ENCODE measurements around the gene ATP9A. TPM values are rescaled to one million over a fixed set of nuclear protein-coding genes. Genes with fewer than 3 reads are reported as not detected.

The ATP9A gene
- polyA plus RNA-seq, 1 donor from 2014 or later, result 56.1 TPM

DNA sequence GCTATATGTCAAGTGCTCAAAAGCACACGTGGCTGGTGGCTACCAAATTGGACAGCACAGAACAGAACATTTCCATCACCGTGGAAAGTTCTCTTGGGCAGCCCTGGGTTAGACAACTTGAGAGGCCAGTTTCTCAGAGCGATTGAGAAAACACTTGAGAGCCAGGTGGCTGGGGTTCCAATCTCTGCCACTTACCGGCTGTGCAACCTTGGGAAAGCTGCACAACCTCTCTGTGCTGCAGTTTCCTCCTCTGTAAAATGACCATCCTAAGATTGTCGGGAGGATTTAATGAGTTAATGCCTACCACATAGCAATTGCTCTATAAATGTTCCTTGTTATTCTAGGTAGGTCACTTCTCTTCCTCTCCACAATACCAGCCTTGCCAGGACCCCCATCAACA lies 200.6 kb downstream of the ATP9A start:
- H4K20me1 ChIP-seq (ENCODE audit: insufficient read depth), result no peaks in the 10 kb centered on the region
- H3K27ac ChIP-seq (ENCODE audit: low read length), result no peak overlapping the region
- H3K4me3 ChIP-seq (ENCODE audit: low read length), result no peak overlapping the region
- H3F3A ChIP-seq (ENCODE audit: insufficient read depth, low read length, poor library complexity, severe bottlenecking), result no peaks in the 10 kb centered on the region
- no peaks in the 10 kb centered on the region for H3K36me3 ChIP-seq (ENCODE audit: insufficient read depth, low read length)
- H3K9me3 ChIP-seq (ENCODE audit: low read length), result no peaks in the 10 kb centered on the region
- H3K4me2 ChIP-seq (ENCODE audit: low read length), result no peak overlapping the region
- peaks cover 13% of the 10 kb centered on the region for H3K27me3 ChIP-seq (ENCODE audit: insufficient read depth, low read depth, low read length)
- H3K9me2 ChIP-seq (ENCODE audit: insufficient read depth, low read length), result no peaks in the 10 kb centered on the region
- no peak overlapping the region for H2AFZ ChIP-seq (ENCODE audit: low read depth, low read length)
- no peaks in the 10 kb centered on the region for H3K79me2 ChIP-seq (replicated peaks; ENCODE audit: insufficient read depth, low read length)
- no peak overlapping the region for H3K9ac ChIP-seq (ENCODE audit: low read length)
- TF ChIP-seq, protein P1, sequence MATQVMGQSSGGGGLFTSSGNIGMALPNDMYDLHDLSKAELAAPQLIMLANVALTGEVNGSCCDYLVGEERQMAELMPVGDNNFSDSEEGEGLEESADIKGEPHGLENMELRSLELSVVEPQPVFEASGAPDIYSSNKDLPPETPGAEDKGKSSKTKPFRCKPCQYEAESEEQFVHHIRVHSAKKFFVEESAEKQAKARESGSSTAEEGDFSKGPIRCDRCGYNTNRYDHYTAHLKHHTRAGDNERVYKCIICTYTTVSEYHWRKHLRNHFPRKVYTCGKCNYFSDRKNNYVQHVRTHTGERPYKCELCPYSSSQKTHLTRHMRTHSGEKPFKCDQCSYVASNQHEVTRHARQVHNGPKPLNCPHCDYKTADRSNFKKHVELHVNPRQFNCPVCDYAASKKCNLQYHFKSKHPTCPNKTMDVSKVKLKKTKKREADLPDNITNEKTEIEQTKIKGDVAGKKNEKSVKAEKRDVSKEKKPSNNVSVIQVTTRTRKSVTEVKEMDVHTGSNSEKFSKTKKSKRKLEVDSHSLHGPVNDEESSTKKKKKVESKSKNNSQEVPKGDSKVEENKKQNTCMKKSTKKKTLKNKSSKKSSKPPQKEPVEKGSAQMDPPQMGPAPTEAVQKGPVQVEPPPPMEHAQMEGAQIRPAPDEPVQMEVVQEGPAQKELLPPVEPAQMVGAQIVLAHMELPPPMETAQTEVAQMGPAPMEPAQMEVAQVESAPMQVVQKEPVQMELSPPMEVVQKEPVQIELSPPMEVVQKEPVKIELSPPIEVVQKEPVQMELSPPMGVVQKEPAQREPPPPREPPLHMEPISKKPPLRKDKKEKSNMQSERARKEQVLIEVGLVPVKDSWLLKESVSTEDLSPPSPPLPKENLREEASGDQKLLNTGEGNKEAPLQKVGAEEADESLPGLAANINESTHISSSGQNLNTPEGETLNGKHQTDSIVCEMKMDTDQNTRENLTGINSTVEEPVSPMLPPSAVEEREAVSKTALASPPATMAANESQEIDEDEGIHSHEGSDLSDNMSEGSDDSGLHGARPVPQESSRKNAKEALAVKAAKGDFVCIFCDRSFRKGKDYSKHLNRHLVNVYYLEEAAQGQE (IDR thresholded peaks at IDR 0.05; ENCODE audit: borderline replicate concordance), result no peak
- TF ChIP-seq SMC3 (conservative IDR thresholded peaks at IDR 0.05; ENCODE audit: poor library complexity) (no peak), EP300 (conservative IDR thresholded peaks at IDR 0.05; ENCODE audit: poor library complexity, severe bottlenecking) (no peak), TAF1 (IDR thresholded peaks at IDR 0.05; ENCODE audit: low read depth) (no peak), MXI1 (conservative IDR thresholded peaks at IDR 0.05; ENCODE audit: poor library complexity, severe bottlenecking) (no peak), POLR2AphosphoS5 (IDR thresholded peaks at IDR 0.05) (no peak), RAD21 (conservative IDR thresholded peaks at IDR 0.05) (no peak), EZH2 (IDR thresholded peaks at IDR 0.05; ENCODE audit: borderline replicate concordance, insufficient read depth, low read length, poor library complexity, severe bottlenecking) (no peak)
- TF ChIP-seq, protein P2, sequence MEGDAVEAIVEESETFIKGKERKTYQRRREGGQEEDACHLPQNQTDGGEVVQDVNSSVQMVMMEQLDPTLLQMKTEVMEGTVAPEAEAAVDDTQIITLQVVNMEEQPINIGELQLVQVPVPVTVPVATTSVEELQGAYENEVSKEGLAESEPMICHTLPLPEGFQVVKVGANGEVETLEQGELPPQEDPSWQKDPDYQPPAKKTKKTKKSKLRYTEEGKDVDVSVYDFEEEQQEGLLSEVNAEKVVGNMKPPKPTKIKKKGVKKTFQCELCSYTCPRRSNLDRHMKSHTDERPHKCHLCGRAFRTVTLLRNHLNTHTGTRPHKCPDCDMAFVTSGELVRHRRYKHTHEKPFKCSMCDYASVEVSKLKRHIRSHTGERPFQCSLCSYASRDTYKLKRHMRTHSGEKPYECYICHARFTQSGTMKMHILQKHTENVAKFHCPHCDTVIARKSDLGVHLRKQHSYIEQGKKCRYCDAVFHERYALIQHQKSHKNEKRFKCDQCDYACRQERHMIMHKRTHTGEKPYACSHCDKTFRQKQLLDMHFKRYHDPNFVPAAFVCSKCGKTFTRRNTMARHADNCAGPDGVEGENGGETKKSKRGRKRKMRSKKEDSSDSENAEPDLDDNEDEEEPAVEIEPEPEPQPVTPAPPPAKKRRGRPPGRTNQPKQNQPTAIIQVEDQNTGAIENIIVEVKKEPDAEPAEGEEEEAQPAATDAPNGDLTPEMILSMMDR (IDR thresholded peaks at IDR 0.05; ENCODE audit: poor library complexity, severe bottlenecking), result no peak

DNA sequence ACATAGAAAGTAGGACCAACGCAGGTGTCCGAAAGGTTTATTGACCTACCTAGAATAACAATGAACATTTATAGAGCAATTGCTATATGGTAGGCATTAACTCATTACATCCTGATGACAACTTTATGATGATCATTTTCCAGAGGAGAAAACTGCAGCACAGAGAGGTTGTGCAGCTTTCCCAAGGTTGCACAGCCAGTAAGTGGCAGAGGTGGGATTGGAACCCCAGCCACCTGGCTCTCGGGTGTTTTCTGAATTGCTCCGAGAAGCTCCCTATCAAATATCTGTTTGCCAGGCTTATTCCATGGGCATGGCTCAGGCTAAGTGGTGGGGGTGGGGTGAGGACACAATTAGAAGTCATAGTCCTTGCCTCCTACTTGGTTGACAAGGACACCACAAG lies 201.6 kb downstream of the ATP9A start:
- H3K79me2 ChIP-seq (replicated peaks; ENCODE audit: insufficient read depth, low read length), result no peaks in the 10 kb centered on the region
- no peaks in the 10 kb centered on the region for H3K9me3 ChIP-seq (ENCODE audit: low read length)
- H4K20me1 ChIP-seq (ENCODE audit: insufficient read depth), result no peaks in the 10 kb centered on the region
- H3K36me3 ChIP-seq (ENCODE audit: insufficient read depth, low read length), result no peaks in the 10 kb centered on the region
- H3K4me3 ChIP-seq (ENCODE audit: low read length), result no peak overlapping the region
- H3K27ac ChIP-seq (ENCODE audit: low read length), result no peak overlapping the region
- H3F3A ChIP-seq (ENCODE audit: insufficient read depth, low read length, poor library complexity, severe bottlenecking), result no peaks in the 10 kb centered on the region
- H3K9ac ChIP-seq (ENCODE audit: low read length), result no peak overlapping the region
- no peak for TF ChIP-seq EP300 (conservative IDR thresholded peaks at IDR 0.05; ENCODE audit: poor library complexity, severe bottlenecking)
- no peak for TF ChIP-seq TAF1 (IDR thresholded peaks at IDR 0.05; ENCODE audit: low read depth)
- TF ChIP-seq EZH2 (IDR thresholded peaks at IDR 0.05; ENCODE audit: borderline replicate concordance, insufficient read depth, low read length, poor library complexity, severe bottlenecking), result no peak
- TF ChIP-seq, protein P2 (IDR thresholded peaks at IDR 0.05; ENCODE audit: poor library complexity, severe bottlenecking), result no peak
- TF ChIP-seq SMC3 (conservative IDR thresholded peaks at IDR 0.05; ENCODE audit: poor library complexity), result no peak
- no peak for TF ChIP-seq RAD21 (conservative IDR thresholded peaks at IDR 0.05)
- TF ChIP-seq POLR2AphosphoS5 (IDR thresholded peaks at IDR 0.05), result no peak
- no peak for TF ChIP-seq MXI1 (conservative IDR thresholded peaks at IDR 0.05; ENCODE audit: poor library complexity, severe bottlenecking)
- TF ChIP-seq, protein P1 (IDR thresholded peaks at IDR 0.05; ENCODE audit: borderline replicate concordance), result no peak
- H3K9me2 ChIP-seq (ENCODE audit: insufficient read depth, low read length), result no peaks in the 10 kb centered on the region
- H2AFZ ChIP-seq (ENCODE audit: low read depth, low read length), result no peak overlapping the region
- peaks cover 22% of the 10 kb centered on the region for H3K27me3 ChIP-seq (ENCODE audit: insufficient read depth, low read depth, low read length)
- no peak overlapping the region for H3K4me2 ChIP-seq (ENCODE audit: low read length)

Data from neural cell (in vitro differentiated cells).